HCT116 (cell line): ENCODE results near the gene ANKRD16. TPM values are rescaled to one million over a fixed set of nuclear protein-coding genes. Genes with fewer than 3 reads are reported as not detected.

ENCODE experiments used
- ATAC-seq: fragments of 200-7000 bp; cut with Tn5 transposase; 2 replicates; pipeline ENCODE4 v1.9.1; 2020; ENCODE audit warnings: mild to moderate bottlenecking, moderate library complexity
- BruUV-seq: library from RNA; stranded (reverse); fragments of 400-500 nt; replicated peaks from 2 replicates; lab custom pipeline; 2021; lab: Mats Ljungman, UMichigan
- CTCF ChIA-PET: fragments of 300-600 bp; sonication (Branson Sonifier 250); formaldehyde crosslinking; loops from one replicate; lab custom pipeline; 2021; ENCODE audit warnings: antibody characterized with exemption; lab: Charles Lee
- POLR2A ChIA-PET: fragments of 300-600, 350-600 bp; sonication (Branson Sonifier 250); formaldehyde crosslinking; loops from one replicate; lab custom pipeline; 2021; ENCODE audit warnings: antibody characterized with exemption; lab: Charles Lee
- RAD21 ChIA-PET, 2 experiments: fragments of 300-600 bp; sonication (Branson Sonifier 250); formaldehyde crosslinking; loops; one replicate each; lab custom pipeline; 2023; ENCODE audit warnings: low total read pairs in 2 of 2; ENCODE audit not compliant: uncharacterized antibody in 2 of 2, unreplicated experiment in 2 of 2, low non-redundant PET in 1 of 2; lab: Charles Lee
- DNase-seq: peaks from one replicate; pipeline ENCODE4 v3.0.0-alpha.2; 2010; ENCODE audit warnings: low read depth, low spot score
- H2AFZ ChIP-seq: fragments of 200-600 bp; shearing (Covaris generic), sonication (generic); 2 replicates; pipeline ENCODE4 v1.6.1; 2017; ENCODE audit warnings: low read depth, mixed run types, mixed read lengths, antibody characterized with exemption, low read length; ENCODE audit not compliant: poor library complexity, severe bottlenecking
- H3K27ac ChIP-seq: 2 replicates; pipeline ENCODE4 v1.5.1; 2012; ENCODE audit warnings: low read depth, low read length
- H3K27me3 ChIP-seq: fragments of 200-600 bp; sonication (generic); 2 replicates; pipeline ENCODE4 v1.6.1; 2016; ENCODE audit warnings: mixed run types, low read length, mixed read lengths; ENCODE audit not compliant: insufficient read depth
- H3K36me3 ChIP-seq, 2 experiments: fragments of 200-500 bp in 1 of 2; fragments of 200-600 bp in 1 of 2; sonication (Bioruptor generic) in 1 of 2; sonication (generic) in 1 of 2; 2 replicates each; pipeline versions ENCODE4 v1.5.1 to v1.6.1; 2014 to 2016; ENCODE audit warnings: low read length in 2 of 2, inconsistent platforms in 1 of 2, mixed read lengths in 1 of 2, mixed run types in 1 of 2; ENCODE audit not compliant: insufficient read depth in 2 of 2, control insufficient read depth in 1 of 2
- H3K4me1 ChIP-seq, 2 experiments: fragments of 200-600 bp in 1 of 2; sonication (generic) in 1 of 2; 2 replicates each; pipeline versions ENCODE4 v1.5.1 to v1.6.1; 2012 to 2017; ENCODE audit warnings: low read length in 2 of 2, inconsistent platforms in 1 of 2, mild to moderate bottlenecking in 1 of 2, mixed read lengths in 1 of 2, mixed run types in 1 of 2, moderate library complexity in 1 of 2; ENCODE audit not compliant: insufficient read depth in 2 of 2, control insufficient read depth in 1 of 2
- H3K4me2 ChIP-seq: fragments of 200-600 bp; sonication (generic); 2 replicates; pipeline ENCODE4 v1.6.1; 2017; ENCODE audit warnings: mixed run types, low read length, mixed read lengths
- H3K4me3 ChIP-seq, 2 experiments: fragments of 200-600 bp in 1 of 2; sonication (generic) in 1 of 2; replicated peaks in 1 of 2; 2 replicates each; pipeline ENCODE4 v1.5.1; 2011 to 2016; ENCODE audit warnings: low read length in 2 of 2, control low read depth in 1 of 2, low read depth in 1 of 2, mild to moderate bottlenecking in 1 of 2, mixed read lengths in 1 of 2, mixed run types in 1 of 2
- H3K79me2 ChIP-seq: fragments of 200-600 bp; sonication (generic); 2 replicates; pipeline ENCODE4 v1.6.1; 2017; ENCODE audit warnings: mild to moderate bottlenecking, mixed run types, low read length, moderate library complexity, mixed read lengths; ENCODE audit not compliant: insufficient read depth
- H3K9ac ChIP-seq: fragments of 200-600 bp; sonication (generic); 2 replicates; pipeline ENCODE4 v1.6.1; 2016; ENCODE audit warnings: low read length, mixed read lengths
- H3K9me2 ChIP-seq: fragments of 200-600 bp; sonication (generic), shearing (Covaris generic); 2 replicates; pipeline ENCODE4 v1.6.1; 2017; ENCODE audit warnings: mixed run types, mild to moderate bottlenecking, moderate library complexity; ENCODE audit not compliant: insufficient read depth
- H3K9me3 ChIP-seq, 2 experiments: fragments of 200-500 bp in 1 of 2; fragments of 200-600 bp in 1 of 2; sonication (Bioruptor generic) in 1 of 2; sonication (generic) in 1 of 2; 2 replicates each; pipeline ENCODE4 v1.6.1; 2014 to 2017; ENCODE audit warnings: low read length in 2 of 2, mixed read lengths in 2 of 2, inconsistent platforms in 1 of 2, low read depth in 1 of 2, mild to moderate bottlenecking in 1 of 2, mixed run types in 1 of 2, moderate library complexity in 1 of 2; ENCODE audit not compliant: control insufficient read depth in 1 of 2, insufficient read depth in 1 of 2
- H4K20me1 ChIP-seq: fragments of 200-600 bp; sonication (generic), shearing (Covaris generic); 2 replicates; pipeline ENCODE4 v1.6.1; 2017; ENCODE audit warnings: mixed run types, mild to moderate bottlenecking, moderate library complexity; ENCODE audit not compliant: insufficient read depth
- CBX3 ChIP-seq: IDR thresholded peaks from 2 replicates; pipeline ENCODE4 v1.6.1; 2012; ENCODE audit warnings: low read depth
- CEBPB ChIP-seq: IDR thresholded peaks from 2 replicates; pipeline ENCODE4 v1.6.1; 2012; ENCODE audit warnings: low read depth
- EZH2 ChIP-seq: fragments of 200-600 bp; sonication (generic); IDR thresholded peaks from 2 replicates; pipeline ENCODE4 v1.6.1; 2017; ENCODE audit warnings: antibody characterized with exemption, mixed run types
- FOSL1 ChIP-seq: IDR thresholded peaks from 2 replicates; pipeline ENCODE4 v1.6.1; 2012; ENCODE audit warnings: low read depth
- RAD21 ChIP-seq: IDR thresholded peaks from 2 replicates; pipeline ENCODE4 v1.6.1; 2012; ENCODE audit warnings: low read depth, mild to moderate bottlenecking
- ZFX ChIP-seq: fragments of 450-650 bp; IDR thresholded peaks from 2 replicates; pipeline ENCODE4 v1.6.1; 2017
- intact Hi-C: fragments of 100-400 bp; cut with micrococcal nuclease; formaldehyde crosslinking; loops from 2 replicates; pipeline ENCODE4 v1.10.0; 2022
- total RNA-seq: library from RNA; stranded (reverse); gene quantifications from one replicate; pipeline ENCODE4 v1.2.1, GENCODE V29; 2021; ENCODE audit not compliant: unreplicated experiment
- TF ChIP-seq, protein P1 (sequence below): IDR thresholded peaks from 2 replicates; pipeline ENCODE4 v1.6.1; 2011; ENCODE audit warnings: mild to moderate bottlenecking, low read length, moderate library complexity; ENCODE audit not compliant: insufficient replicate concordance; ENCODE audit errors: extremely low read depth
- TF ChIP-seq, protein P2 (sequence below), 3 experiments: fragments of 200-600 bp in 1 of 3; sonication (generic) in 1 of 3; IDR thresholded peaks in 2 of 3; conservative IDR thresholded peaks in 1 of 3; 2 replicates each; pipeline ENCODE4 v1.5.1; 2012 to 2017; ENCODE audit warnings: low read depth in 2 of 3, low read length in 2 of 3, antibody characterized with exemption in 1 of 3, borderline replicate concordance in 1 of 3, control low read depth in 1 of 3, mild to moderate bottlenecking in 1 of 3, mixed read lengths in 1 of 3, mixed run types in 1 of 3, moderate library complexity in 1 of 3; ENCODE audit not compliant: insufficient read depth in 1 of 3

ANKRD16 gene
- total RNA-seq, 1 experiment from 2014 or later: 9.4 TPM

DNA sequence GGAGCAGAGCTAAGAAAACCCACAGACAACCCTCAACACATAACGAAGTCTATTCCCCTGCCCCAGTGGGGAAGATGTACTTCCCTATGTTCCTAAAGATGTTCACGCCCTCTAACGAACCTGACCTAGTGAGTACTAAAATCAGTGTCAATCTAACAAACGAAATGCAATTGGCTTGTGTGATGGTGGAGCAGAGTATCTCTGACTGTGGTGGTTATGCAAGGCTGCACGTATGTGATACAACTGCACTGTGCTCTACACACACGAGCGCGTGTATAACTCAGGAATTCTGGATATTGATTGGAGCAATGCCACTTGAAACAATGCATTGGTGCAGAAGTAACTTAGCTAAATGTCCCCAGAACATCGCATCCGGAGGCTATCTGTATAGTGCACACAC lies 1.3 kb downstream of the ANKRD16 start:
- DNase-seq (no peak), ATAC-seq (no peak)
- Histone ChIP-seq H2AFZ (no peak overlapping the region), H3K4me3 (peak overlapping the region; percentile 61 to 98), H3K36me3 (peaks cover 22 to 30% of the 10 kb centered on the region in 2 experiments; a peak in 3 of 4 replicates), H3K79me2 (peaks cover 45% of the 10 kb centered on the region), H3K9me2 (no peaks in the 10 kb centered on the region), H4K20me1 (no peaks in the 10 kb centered on the region), H3K4me2 (peak overlapping the region; percentile 97), H3K9me3 (no peaks in the 10 kb centered on the region), H3K27ac (peak overlapping the region; percentile 78; the same call in 1 of the 2 replicates), H3K27me3 (no peaks in the 10 kb centered on the region), H3K4me1 (peaks cover 11 to 20% of the 10 kb centered on the region in 2 experiments; a peak in 3 of 4 replicates), H3K9ac (peak overlapping the region; percentile 97)
- ChIA-PET RAD21 (no interaction called here), POLR2A (no interaction called here), CTCF (no interaction called here)
- no TSS peak for BruUV-seq
- intact Hi-C loops: no loop called here
- no peak for TF ChIP-seq EZH2
- no peak for TF ChIP-seq ZFX
- no peak for TF ChIP-seq CEBPB
- no peak for TF ChIP-seq CBX3
- TF ChIP-seq, protein P1, sequence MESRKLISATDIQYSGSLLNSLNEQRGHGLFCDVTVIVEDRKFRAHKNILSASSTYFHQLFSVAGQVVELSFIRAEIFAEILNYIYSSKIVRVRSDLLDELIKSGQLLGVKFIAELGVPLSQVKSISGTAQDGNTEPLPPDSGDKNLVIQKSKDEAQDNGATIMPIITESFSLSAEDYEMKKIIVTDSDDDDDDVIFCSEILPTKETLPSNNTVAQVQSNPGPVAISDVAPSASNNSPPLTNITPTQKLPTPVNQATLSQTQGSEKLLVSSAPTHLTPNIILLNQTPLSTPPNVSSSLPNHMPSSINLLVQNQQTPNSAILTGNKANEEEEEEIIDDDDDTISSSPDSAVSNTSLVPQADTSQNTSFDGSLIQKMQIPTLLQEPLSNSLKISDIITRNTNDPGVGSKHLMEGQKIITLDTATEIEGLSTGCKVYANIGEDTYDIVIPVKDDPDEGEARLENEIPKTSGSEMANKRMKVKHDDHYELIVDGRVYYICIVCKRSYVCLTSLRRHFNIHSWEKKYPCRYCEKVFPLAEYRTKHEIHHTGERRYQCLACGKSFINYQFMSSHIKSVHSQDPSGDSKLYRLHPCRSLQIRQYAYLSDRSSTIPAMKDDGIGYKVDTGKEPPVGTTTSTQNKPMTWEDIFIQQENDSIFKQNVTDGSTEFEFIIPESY: no peak
- no peak for TF ChIP-seq RAD21
- TF ChIP-seq FOSL1: no peak

DNA sequence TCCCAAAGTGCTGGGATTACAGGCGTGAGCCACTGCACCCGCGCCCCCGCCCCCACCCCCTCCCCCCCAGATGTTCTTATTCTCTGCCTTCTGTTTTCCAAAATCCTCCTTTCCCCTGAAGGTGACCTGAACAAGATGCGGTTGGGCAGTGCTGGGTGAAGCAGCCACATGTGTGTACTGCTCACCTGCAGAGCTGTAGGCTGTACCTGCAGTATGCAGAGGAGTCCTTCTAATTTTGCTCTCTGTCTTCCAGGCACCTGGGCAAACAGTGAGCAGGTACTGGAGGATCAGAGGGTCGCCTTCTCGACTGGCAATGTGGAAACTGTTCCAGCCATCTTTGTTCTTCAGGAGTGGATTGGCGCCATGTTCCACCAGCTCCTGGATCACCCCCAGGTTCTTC lies 2.1 kb downstream of the ANKRD16 start:
- peaks cover 38% of the 10 kb centered on the region for H3K79me2 ChIP-seq
- CTCF ChIA-PET: no interaction called here
- intact Hi-C loops: no loop called here
- ATAC-seq: no peak
- no peak overlapping the region for H3K9ac ChIP-seq
- DNase-seq: no peak
- POLR2A ChIA-PET: no interaction called here
- no peak overlapping the region for H3K27ac ChIP-seq
- no peaks in the 10 kb centered on the region for H3K27me3 ChIP-seq
- H3K36me3 ChIP-seq: peaks cover 23 to 32% of the 10 kb centered on the region in 2 experiments; a peak in 3 of 4 replicates
- no TSS peak for BruUV-seq
- peak overlapping the region; percentile 97; the same call in 1 of the 2 replicates for H3K4me2 ChIP-seq
- no peaks in the 10 kb centered on the region for H3K9me3 ChIP-seq
- no peaks in the 10 kb centered on the region for H4K20me1 ChIP-seq
- H3K9me2 ChIP-seq: no peaks in the 10 kb centered on the region
- no peak overlapping the region for H3K4me3 ChIP-seq
- RAD21 ChIA-PET: no interaction called here
- no peak overlapping the region for H2AFZ ChIP-seq
- TF ChIP-seq, protein P2, sequence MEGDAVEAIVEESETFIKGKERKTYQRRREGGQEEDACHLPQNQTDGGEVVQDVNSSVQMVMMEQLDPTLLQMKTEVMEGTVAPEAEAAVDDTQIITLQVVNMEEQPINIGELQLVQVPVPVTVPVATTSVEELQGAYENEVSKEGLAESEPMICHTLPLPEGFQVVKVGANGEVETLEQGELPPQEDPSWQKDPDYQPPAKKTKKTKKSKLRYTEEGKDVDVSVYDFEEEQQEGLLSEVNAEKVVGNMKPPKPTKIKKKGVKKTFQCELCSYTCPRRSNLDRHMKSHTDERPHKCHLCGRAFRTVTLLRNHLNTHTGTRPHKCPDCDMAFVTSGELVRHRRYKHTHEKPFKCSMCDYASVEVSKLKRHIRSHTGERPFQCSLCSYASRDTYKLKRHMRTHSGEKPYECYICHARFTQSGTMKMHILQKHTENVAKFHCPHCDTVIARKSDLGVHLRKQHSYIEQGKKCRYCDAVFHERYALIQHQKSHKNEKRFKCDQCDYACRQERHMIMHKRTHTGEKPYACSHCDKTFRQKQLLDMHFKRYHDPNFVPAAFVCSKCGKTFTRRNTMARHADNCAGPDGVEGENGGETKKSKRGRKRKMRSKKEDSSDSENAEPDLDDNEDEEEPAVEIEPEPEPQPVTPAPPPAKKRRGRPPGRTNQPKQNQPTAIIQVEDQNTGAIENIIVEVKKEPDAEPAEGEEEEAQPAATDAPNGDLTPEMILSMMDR (IDR thresholded peaks at IDR 0.05 in 2 of 3, conservative IDR thresholded peaks at IDR 0.05 in 1 of 3; ENCODE audit: borderline replicate concordance in 1 of 3, insufficient read depth in 1 of 3, low read depth in 2 of 3, low read length in 2 of 3): no peak
- TF ChIP-seq CEBPB: no peak
- peaks cover 11 to 20% of the 10 kb centered on the region in 2 experiments; a peak in 3 of 4 replicates for H3K4me1 ChIP-seq
